Measurements from ENCODE around the gene ADK. TPM values are rescaled to one million over a fixed set of nuclear protein-coding genes. Genes with fewer than 3 reads are reported as not detected.

Gene ADK
- total RNA-seq, 1 experiment from 2014 or later = 66.6 TPM

GRCh38 chr10:74107391-74107790, 43.6 kb upstream of the ADK start:
- TF ChIP-seq, protein P1, sequence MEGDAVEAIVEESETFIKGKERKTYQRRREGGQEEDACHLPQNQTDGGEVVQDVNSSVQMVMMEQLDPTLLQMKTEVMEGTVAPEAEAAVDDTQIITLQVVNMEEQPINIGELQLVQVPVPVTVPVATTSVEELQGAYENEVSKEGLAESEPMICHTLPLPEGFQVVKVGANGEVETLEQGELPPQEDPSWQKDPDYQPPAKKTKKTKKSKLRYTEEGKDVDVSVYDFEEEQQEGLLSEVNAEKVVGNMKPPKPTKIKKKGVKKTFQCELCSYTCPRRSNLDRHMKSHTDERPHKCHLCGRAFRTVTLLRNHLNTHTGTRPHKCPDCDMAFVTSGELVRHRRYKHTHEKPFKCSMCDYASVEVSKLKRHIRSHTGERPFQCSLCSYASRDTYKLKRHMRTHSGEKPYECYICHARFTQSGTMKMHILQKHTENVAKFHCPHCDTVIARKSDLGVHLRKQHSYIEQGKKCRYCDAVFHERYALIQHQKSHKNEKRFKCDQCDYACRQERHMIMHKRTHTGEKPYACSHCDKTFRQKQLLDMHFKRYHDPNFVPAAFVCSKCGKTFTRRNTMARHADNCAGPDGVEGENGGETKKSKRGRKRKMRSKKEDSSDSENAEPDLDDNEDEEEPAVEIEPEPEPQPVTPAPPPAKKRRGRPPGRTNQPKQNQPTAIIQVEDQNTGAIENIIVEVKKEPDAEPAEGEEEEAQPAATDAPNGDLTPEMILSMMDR (IDR thresholded peaks at IDR 0.05; ENCODE audit: unreplicated experiment) = no peak
- Mint-ChIP-seq H3K9me3 (ENCODE audit: low read depth, unreplicated experiment) (no peaks in the 10 kb centered on the region), H3K36me3 (ENCODE audit: insufficient read depth, unreplicated experiment) (peaks cover 97% of the 10 kb centered on the region), H3K27me3 (ENCODE audit: unreplicated experiment) (no peaks in the 10 kb centered on the region), H3K4me1 (ENCODE audit: low read depth, unreplicated experiment) (no peaks in the 10 kb centered on the region), H3K4me3 (ENCODE audit: low read depth, unreplicated experiment) (no peak overlapping the region), H3K27ac (ENCODE audit: unreplicated experiment) (peak overlapping the region; percentile 0)
- CTCF ChIA-PET = no interaction called here
- intact Hi-C loops (cut with micrococcal nuclease; ENCODE audit: unreplicated experiment) = no loop called here
- BruUV-seq (replicated peaks) = no TSS peak
- no peak for DNase-seq

- Mint-ChIP-seq H3K36me3 (ENCODE audit: insufficient read depth, unreplicated experiment) (peaks cover 94% of the 10 kb centered on the region), H3K4me1 (ENCODE audit: low read depth, unreplicated experiment) (no peaks in the 10 kb centered on the region), H3K27ac (ENCODE audit: unreplicated experiment) (no peak overlapping the region), H3K9me3 (ENCODE audit: low read depth, unreplicated experiment) (no peaks in the 10 kb centered on the region), H3K4me3 (ENCODE audit: low read depth, unreplicated experiment) (no peak overlapping the region), H3K27me3 (ENCODE audit: unreplicated experiment) (no peaks in the 10 kb centered on the region)
- BruUV-seq (replicated peaks) = no TSS peak
- CTCF ChIA-PET = interaction anchor here (0.5 kb wide), 1 partner anchor 57 kb away, joined by 4 read pairs; no protein-coding TSS in a partner anchor
- no peak for DNase-seq
- intact Hi-C loops (cut with micrococcal nuclease; ENCODE audit: unreplicated experiment) = no loop called here
- TF ChIP-seq, protein P1 (IDR thresholded peaks at IDR 0.05; ENCODE audit: unreplicated experiment) = no peak
Observed at GRCh38 chr10:74109452-74109851, 41.6 kb upstream of the ADK start.

- intact Hi-C loops (cut with micrococcal nuclease; ENCODE audit: unreplicated experiment) = no loop called here
- no TSS peak for BruUV-seq (replicated peaks)
- H3K4me3 Mint-ChIP-seq (ENCODE audit: low read depth, unreplicated experiment) = no peak overlapping the region
- CTCF ChIA-PET = no interaction called here
- no peak overlapping the region for H3K27ac Mint-ChIP-seq (ENCODE audit: unreplicated experiment)
- DNase-seq = no peak
- H3K4me1 Mint-ChIP-seq (ENCODE audit: low read depth, unreplicated experiment) = no peaks in the 10 kb centered on the region
- H3K9me3 Mint-ChIP-seq (ENCODE audit: low read depth, unreplicated experiment) = no peaks in the 10 kb centered on the region
- TF ChIP-seq, protein P1 (IDR thresholded peaks at IDR 0.05; ENCODE audit: unreplicated experiment) = no peak
- peaks cover 92% of the 10 kb centered on the region for H3K36me3 Mint-ChIP-seq (ENCODE audit: insufficient read depth, unreplicated experiment)
- H3K27me3 Mint-ChIP-seq (ENCODE audit: unreplicated experiment) = no peaks in the 10 kb centered on the region
Observed at GRCh38 chr10:74110120-74110519, 40.9 kb upstream of the ADK start.

GRCh38 chr10:74111799-74112198, 39.2 kb upstream of the ADK start:
- Mint-ChIP-seq H3K27me3 (ENCODE audit: unreplicated experiment) (no peaks in the 10 kb centered on the region), H3K9me3 (ENCODE audit: low read depth, unreplicated experiment) (no peaks in the 10 kb centered on the region), H3K27ac (ENCODE audit: unreplicated experiment) (no peak overlapping the region), H3K4me3 (ENCODE audit: low read depth, unreplicated experiment) (no peak overlapping the region), H3K4me1 (ENCODE audit: low read depth, unreplicated experiment) (no peaks in the 10 kb centered on the region), H3K36me3 (ENCODE audit: insufficient read depth, unreplicated experiment) (peaks cover 93% of the 10 kb centered on the region)
- intact Hi-C loops (cut with micrococcal nuclease; ENCODE audit: unreplicated experiment) = no loop called here
- TF ChIP-seq, protein P1 (IDR thresholded peaks at IDR 0.05; ENCODE audit: unreplicated experiment) = no peak
- DNase-seq = no peak
- BruUV-seq (replicated peaks) = no TSS peak
- CTCF ChIA-PET = interaction anchor here (1.0 kb wide), 1 partner anchor 102 kb away, joined by 3 read pairs; no protein-coding TSS in a partner anchor
